MM.1S (cell line): Measurements from ENCODE around the gene SPEM2.

ENCODE experiments used
- EZH2 ChIP-seq: fragments of 300-600 bp; sonication (generic); optimal IDR thresholded peaks from 2 replicates; pipeline ENCODE3; 2017; ENCODE audit warnings: low read depth, mild to moderate bottlenecking, antibody characterized with exemption, low read length, mixed read lengths
- TF ChIP-seq, protein P1 (sequence below): fragments of 300-600 bp; sonication (generic); IDR thresholded peaks from 2 replicates; pipeline ENCODE4 v1.5.1; 2016; ENCODE audit warnings: antibody characterized with exemption, low read length, mixed read lengths

DNA sequence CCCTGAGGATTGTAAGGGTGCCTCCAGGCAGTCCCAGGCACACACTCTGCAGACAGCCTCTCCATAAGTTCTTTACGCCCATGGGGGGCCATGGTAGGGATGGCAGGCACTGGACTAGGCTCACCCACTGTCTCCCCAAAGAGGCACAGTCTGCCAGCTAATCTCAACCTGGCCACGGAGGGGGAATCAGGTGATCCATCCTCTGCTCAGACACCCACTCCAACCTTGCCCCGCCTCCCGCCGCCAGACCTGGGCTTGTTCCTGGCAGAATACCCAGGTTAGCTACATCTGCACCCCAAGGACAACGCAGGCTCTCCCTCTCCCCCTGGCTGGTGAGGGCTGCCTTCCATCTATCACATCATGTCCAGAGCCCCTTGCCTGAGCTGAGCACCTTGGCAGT is 16.6 kb upstream of the SPEM2 start:
- TF ChIP-seq, protein P1, sequence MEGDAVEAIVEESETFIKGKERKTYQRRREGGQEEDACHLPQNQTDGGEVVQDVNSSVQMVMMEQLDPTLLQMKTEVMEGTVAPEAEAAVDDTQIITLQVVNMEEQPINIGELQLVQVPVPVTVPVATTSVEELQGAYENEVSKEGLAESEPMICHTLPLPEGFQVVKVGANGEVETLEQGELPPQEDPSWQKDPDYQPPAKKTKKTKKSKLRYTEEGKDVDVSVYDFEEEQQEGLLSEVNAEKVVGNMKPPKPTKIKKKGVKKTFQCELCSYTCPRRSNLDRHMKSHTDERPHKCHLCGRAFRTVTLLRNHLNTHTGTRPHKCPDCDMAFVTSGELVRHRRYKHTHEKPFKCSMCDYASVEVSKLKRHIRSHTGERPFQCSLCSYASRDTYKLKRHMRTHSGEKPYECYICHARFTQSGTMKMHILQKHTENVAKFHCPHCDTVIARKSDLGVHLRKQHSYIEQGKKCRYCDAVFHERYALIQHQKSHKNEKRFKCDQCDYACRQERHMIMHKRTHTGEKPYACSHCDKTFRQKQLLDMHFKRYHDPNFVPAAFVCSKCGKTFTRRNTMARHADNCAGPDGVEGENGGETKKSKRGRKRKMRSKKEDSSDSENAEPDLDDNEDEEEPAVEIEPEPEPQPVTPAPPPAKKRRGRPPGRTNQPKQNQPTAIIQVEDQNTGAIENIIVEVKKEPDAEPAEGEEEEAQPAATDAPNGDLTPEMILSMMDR, result no peak
- no peak for TF ChIP-seq EZH2
